ENCODE results near the gene HNRNPAB. TPM values are rescaled to one million over a fixed set of nuclear protein-coding genes. Genes with fewer than 3 reads are reported as not detected.

HNRNPAB gene
- total RNA-seq, 1 donor from 2014 or later: 102 TPM

DNA sequence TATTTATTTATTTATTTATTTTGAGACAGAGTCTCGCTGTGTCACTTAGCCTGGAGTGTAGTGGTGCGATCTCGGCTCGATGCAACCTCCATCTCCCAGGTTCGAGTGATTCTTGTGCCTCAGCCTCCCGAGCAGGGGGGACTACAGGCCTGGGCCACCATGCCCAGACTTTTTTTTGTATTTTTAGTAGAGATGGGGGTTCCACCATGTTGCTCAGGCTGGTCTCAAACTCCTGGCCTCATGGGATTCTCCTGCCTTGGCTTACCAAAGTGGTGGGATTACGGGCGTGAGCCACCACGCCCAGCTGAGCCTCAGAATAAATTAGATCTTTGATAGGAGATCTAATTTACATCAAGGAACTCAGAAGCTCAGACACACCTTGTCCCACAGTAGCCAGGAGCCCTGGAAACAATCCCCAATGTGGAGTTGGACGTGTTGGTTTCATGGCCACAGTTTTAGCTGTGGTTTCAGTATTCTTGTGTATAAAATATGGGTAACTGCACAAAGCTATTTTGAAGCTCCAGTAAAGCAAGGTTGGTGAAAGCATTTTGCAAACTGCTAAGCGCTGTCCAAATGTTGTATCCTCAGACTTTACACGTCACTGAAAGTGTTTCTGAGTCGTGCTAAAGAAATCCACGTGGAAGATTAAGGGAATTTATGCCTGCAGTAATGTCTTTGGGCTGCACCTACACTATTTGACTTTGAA, 3.0 kb upstream of the HNRNPAB start:
- TF ChIP-seq CTCF (IDR thresholded peaks at IDR 0.05): no peak
- no peak overlapping the region for H3K4me3 ChIP-seq
- ATAC-seq: no peak
- H3K27ac ChIP-seq: no peak overlapping the region
- no peak for DNase-seq
- intact Hi-C loops (cut with DNase I): no loop called here
- H3K9me3 ChIP-seq: no peaks in the 10 kb centered on the region
- peaks cover 10% of the 10 kb centered on the region for H3K4me1 ChIP-seq
- H3K27me3 ChIP-seq (ENCODE audit: low read depth): no peaks in the 10 kb centered on the region
- H3K36me3 ChIP-seq: peaks cover 3% of the 10 kb centered on the region

DNA sequence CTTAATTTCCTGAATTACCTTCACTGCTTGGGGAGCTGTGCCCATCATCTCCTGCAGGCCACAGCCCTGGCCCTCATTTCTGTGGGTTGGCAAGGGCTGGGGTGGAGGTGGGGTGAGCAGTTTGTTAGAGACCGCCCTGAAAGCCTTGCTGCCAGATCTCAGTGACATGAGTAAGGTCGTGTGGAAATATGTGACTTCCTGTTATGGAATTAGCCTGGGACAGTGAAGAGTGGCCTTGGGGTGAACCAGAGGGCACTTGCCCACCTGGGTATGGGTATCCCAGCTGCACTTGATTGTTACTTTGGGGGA, 2.5 kb upstream of the HNRNPAB start:
- DNase-seq: no peak
- intact Hi-C loops (cut with DNase I): no loop called here
- ATAC-seq: no peak
- H3K36me3 ChIP-seq: peaks cover 8% of the 10 kb centered on the region
- no peaks in the 10 kb centered on the region for H3K27me3 ChIP-seq (ENCODE audit: low read depth)
- H3K4me1 ChIP-seq: peaks cover 15% of the 10 kb centered on the region
- no peak for TF ChIP-seq CTCF (IDR thresholded peaks at IDR 0.05)
- no peak overlapping the region for H3K4me3 ChIP-seq
- no peaks in the 10 kb centered on the region for H3K9me3 ChIP-seq
- no peak overlapping the region for H3K27ac ChIP-seq

GRCh38 chr5:178202541-178202940, 1.8 kb upstream of the HNRNPAB start:
- TF ChIP-seq CTCF (IDR thresholded peaks at IDR 0.05): no peak
- no peaks in the 10 kb centered on the region for H3K9me3 ChIP-seq
- ATAC-seq (no peak), DNase-seq (no peak)
- peaks cover 15% of the 10 kb centered on the region for H3K36me3 ChIP-seq
- peaks cover 21% of the 10 kb centered on the region for H3K4me1 ChIP-seq
- no peak overlapping the region for H3K27ac ChIP-seq
- intact Hi-C loops (cut with DNase I): no loop called here
- no peaks in the 10 kb centered on the region for H3K27me3 ChIP-seq (ENCODE audit: low read depth)
- no peak overlapping the region for H3K4me3 ChIP-seq

GRCh38 chr5:178203670-178204181, 607 bp upstream of the HNRNPAB start:
- Histone ChIP-seq H3K27ac (peak overlapping the region; percentile 93), H3K36me3 (peaks cover 27% of the 10 kb centered on the region), H3K9me3 (no peaks in the 10 kb centered on the region), H3K27me3 (ENCODE audit: low read depth) (no peaks in the 10 kb centered on the region), H3K4me3 (peak overlapping the region; percentile 84), H3K4me1 (peaks cover 28% of the 10 kb centered on the region)
- intact Hi-C loops (cut with DNase I): no loop called here
- ATAC-seq (peak in 1 of 2 donors; percentile 1), DNase-seq (no peak)
- TF ChIP-seq CTCF (IDR thresholded peaks at IDR 0.05): no peak

GRCh38 chr5:178204935-178205748, 809 bp downstream of the HNRNPAB start:
- no peaks in the 10 kb centered on the region for H3K9me3 ChIP-seq
- intact Hi-C loops (cut with DNase I): no loop called here
- H3K27me3 ChIP-seq (ENCODE audit: low read depth): no peaks in the 10 kb centered on the region
- peak; percentile 88 for DNase-seq
- H3K4me1 ChIP-seq: peaks cover 28% of the 10 kb centered on the region
- peak overlapping the region; percentile 93 for H3K27ac ChIP-seq
- peak overlapping the region; percentile 84 for H3K4me3 ChIP-seq
- ATAC-seq: peak; percentile 79 to 84
- no peak for TF ChIP-seq CTCF (IDR thresholded peaks at IDR 0.05)
- H3K36me3 ChIP-seq: peaks cover 41% of the 10 kb centered on the region

Data from lower lobe of right lung (tissue), 2 donors.